Right cardiac atrium (tissue), 5 donors: ENCODE data around the gene ZCCHC24. TPM values are rescaled to one million over a fixed set of nuclear protein-coding genes. Genes with fewer than 3 reads are reported as not detected.

ENCODE experiments used
- ATAC-seq, 2 donors: fragments of 200-7000 bp; cut with Tn5 transposase; one replicate each; pipeline versions ENCODE4 v1.8.0 to v1.9.1; 2020; ENCODE audit warnings: moderate library complexity in 2 of 2, mild to moderate bottlenecking in 1 of 2
- DNase-seq, 3 donors: peaks; one replicate each; pipeline ENCODE4 v3.0.0-alpha.2; 2020
- H3K27ac ChIP-seq: one replicate; pipeline ENCODE4 v1.5.1; 2013; ENCODE audit warnings: mild to moderate bottlenecking, low read length, control low read depth, moderate library complexity
- H3K27me3 ChIP-seq: one replicate; pipeline ENCODE4 v1.6.1; 2013; ENCODE audit not compliant: control insufficient read depth, insufficient read depth
- H3K4me1 ChIP-seq: one replicate; pipeline ENCODE4 v1.6.1; 2013; ENCODE audit warnings: low read length; ENCODE audit not compliant: control insufficient read depth, insufficient read depth
- H3K4me3 ChIP-seq: one replicate; pipeline ENCODE4 v1.5.1; 2013; ENCODE audit warnings: low read length, control low read depth
- H3K9me3 ChIP-seq: one replicate; pipeline ENCODE4 v1.6.1; 2013; ENCODE audit warnings: low read length; ENCODE audit not compliant: control insufficient read depth
- WGBS: extraction: QIAGEN DNeasy Blood & Tissue Kit; methylation state at CpG from one replicate; pipeline ENCODE4 v1.1.7; 2013; 5-methylcytosine and 5-hydroxymethylcytosine counted together
- intact Hi-C, 4 donors: fragments of 100-400 bp; cut with DNase I; formaldehyde crosslinking; loops; one replicate each; pipeline versions ENCODE4 v1.11.0 to v1.14.0; 2022 to 2023
- polyA plus RNA-seq: library from polyadenylated mRNA; stranded (reverse); fragments of 200-250 nt; gene quantifications from one replicate; pipeline ENCODE4 v1.2.3, GENCODE V29; 2013
- total RNA-seq, 4 donors: library from RNA; stranded (reverse); fragmentation: NEBNext Ultra II Directional; extraction: Animal tissue kit (Norgen Biotek cat#: 25700); gene quantifications; one replicate each; pipeline ENCODE4 v1.2.1, GENCODE V29; 2021
- donor health status: healthy with polysubstance abuse.
- donor health status: DM: no; HTN: yes; CAD: no.
- donor health status: DM: no; HTN: no; CAD: no.
- donor health status: DM: no; HTN: yes; CAD: no; lungs with severe emphysema.
- donor health status: DM: yes; HTN: yes; CAD: no.

The ZCCHC24 gene
- total and polyA plus RNA-seq, 5 donors, result 31.3 to 75.3 (median 62.0) TPM

DNA sequence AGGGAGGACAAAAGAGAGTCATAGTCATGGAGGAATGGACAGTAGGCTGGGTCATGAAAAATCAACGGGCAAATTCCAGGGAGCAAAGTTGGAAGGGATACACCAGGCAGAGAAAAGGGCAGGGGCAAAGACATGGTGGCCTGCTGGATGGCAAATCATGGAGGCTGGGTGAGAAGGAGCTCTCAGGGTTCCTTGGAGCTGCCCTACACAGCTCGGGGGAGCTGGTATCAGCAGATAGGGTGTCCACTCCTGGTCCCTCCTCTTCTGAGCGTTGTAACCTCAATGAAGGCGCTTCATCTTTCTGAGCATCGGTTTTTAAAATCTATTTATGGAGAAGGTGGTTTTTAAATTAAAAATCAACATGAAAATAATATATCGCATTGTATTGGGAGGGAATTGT is 39.1 kb upstream of the ZCCHC24 start:
- no peak overlapping the region for H3K4me3 ChIP-seq
- H3K4me1 ChIP-seq, result no peaks in the 10 kb centered on the region
- no peak for ATAC-seq
- WGBS, result 88% methylated on average over 6 of the region's 6 CpGs
- peak overlapping the region; percentile 51 for H3K27ac ChIP-seq
- H3K27me3 ChIP-seq, result no peaks in the 10 kb centered on the region
- H3K9me3 ChIP-seq, result no peaks in the 10 kb centered on the region
- intact Hi-C loops, result no loop called here
- DNase-seq, result no peak

DNA sequence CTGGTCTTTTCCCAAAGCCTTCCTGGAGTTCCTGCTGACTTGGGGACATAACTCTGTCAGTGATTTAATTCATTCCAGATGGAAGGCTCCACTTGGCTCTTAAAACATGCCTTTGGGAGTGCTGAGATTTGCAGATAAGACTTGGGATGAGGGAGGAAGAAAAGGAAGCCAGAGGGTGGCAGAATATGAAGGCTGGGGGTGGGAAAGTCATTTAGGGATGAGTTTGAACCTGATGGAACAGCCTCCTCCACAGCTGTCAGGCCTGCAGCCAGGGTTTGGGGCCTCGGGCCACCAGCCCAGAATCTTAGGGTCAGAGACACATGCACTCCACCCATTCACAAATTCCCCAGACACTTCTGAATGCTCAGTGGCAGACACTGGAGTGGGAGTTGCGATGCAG is 38.5 kb upstream of the ZCCHC24 start:
- no peaks in the 10 kb centered on the region for H3K9me3 ChIP-seq
- peak; percentile 72 to 92 (median 92) for DNase-seq
- WGBS, result 48% methylated on average over 2 of the region's 2 CpGs
- ATAC-seq, result peak; percentile 59 to 69
- H3K27ac ChIP-seq, result peak overlapping the region; percentile 38
- no peaks in the 10 kb centered on the region for H3K4me1 ChIP-seq
- H3K4me3 ChIP-seq, result no peak overlapping the region
- intact Hi-C loops, result no loop called here
- H3K27me3 ChIP-seq, result no peaks in the 10 kb centered on the region

- ATAC-seq (no peak), DNase-seq (no peak)
- Histone ChIP-seq H3K4me3 (no peak overlapping the region), H3K27me3 (no peaks in the 10 kb centered on the region), H3K9me3 (no peaks in the 10 kb centered on the region), H3K27ac (peak overlapping the region; percentile 33), H3K4me1 (no peaks in the 10 kb centered on the region)
- WGBS, result 58% methylated on average over 3 of the region's 3 CpGs
- intact Hi-C loops, result no loop called here
Observed at GRCh38 chr10:79483299-79483698, 37.9 kb upstream of the ZCCHC24 start.

DNA sequence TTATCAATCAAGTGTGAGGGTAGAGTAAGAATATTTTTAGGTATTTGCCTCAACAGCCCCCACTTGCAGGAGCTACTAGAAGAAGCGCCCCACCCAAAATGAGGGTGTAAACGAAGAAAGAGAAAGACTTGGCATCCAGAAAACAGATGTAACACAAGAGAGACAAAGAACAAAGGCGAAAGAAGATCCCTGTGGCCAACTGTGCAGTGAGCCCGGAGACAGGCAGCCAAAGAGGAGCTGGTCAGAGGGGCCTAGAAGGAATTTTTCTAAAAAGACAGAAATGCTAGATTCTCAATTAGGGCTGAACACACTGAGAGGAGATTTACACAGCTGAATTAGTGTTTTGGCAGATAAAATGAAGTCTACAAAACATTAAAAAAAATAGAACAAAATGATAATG is 37.3 kb upstream of the ZCCHC24 start:
- Histone ChIP-seq H3K27me3 (no peaks in the 10 kb centered on the region), H3K4me3 (no peak overlapping the region), H3K4me1 (no peaks in the 10 kb centered on the region), H3K27ac (no peak overlapping the region), H3K9me3 (no peaks in the 10 kb centered on the region)
- intact Hi-C loops, result no loop called here
- no peak for DNase-seq
- 75% methylated on average over 4 of the region's 4 CpGs for WGBS
- no peak for ATAC-seq

GRCh38 chr10:79482304-79482703 is 36.9 kb upstream of the ZCCHC24 start:
- DNase-seq, result no peak
- no peaks in the 10 kb centered on the region for H3K27me3 ChIP-seq
- H3K9me3 ChIP-seq, result no peaks in the 10 kb centered on the region
- 93% methylated on average over 1 of the region's 1 CpG for WGBS
- H3K4me3 ChIP-seq, result no peak overlapping the region
- ATAC-seq, result no peak
- no peaks in the 10 kb centered on the region for H3K4me1 ChIP-seq
- intact Hi-C loops, result no loop called here
- no peak overlapping the region for H3K27ac ChIP-seq

DNA sequence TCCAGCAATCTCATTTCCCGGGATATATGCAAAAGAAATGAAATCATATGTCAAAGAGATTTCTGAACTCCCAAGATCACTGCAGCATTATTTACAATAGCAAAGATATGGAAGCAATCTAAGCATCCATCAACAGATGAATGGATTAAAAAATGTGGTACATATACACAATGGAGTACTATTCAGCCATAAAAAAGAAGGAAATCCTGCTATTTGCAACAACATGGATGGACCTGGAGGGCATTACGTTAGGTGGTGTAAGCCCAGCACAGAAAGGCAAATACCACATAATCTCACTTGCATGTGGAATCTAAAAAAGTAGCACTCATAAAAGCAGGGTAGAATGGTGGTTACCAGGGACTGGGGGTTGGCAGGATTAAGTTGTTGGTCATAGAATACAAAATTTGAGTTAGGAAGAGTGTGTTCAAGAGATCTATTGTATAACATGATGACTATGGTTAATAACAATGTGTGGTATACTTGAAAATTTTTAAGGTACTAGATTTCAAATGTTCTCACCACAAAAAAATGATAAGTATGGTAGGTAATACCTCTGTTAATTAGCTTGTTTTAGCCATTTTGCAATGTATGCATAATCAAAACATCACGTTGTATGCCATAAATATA is 34.0 kb upstream of the ZCCHC24 start:
- DNase-seq, result no peak
- H3K4me1 ChIP-seq, result no peaks in the 10 kb centered on the region
- 87% methylated on average over 3 of the region's 3 CpGs for WGBS
- H3K27ac ChIP-seq, result no peak overlapping the region
- no peaks in the 10 kb centered on the region for H3K27me3 ChIP-seq
- ATAC-seq, result no peak
- H3K4me3 ChIP-seq, result no peak overlapping the region
- no peaks in the 10 kb centered on the region for H3K9me3 ChIP-seq
- intact Hi-C loops, result no loop called here

- no peak for ATAC-seq
- no peaks in the 10 kb centered on the region for H3K9me3 ChIP-seq
- intact Hi-C loops, result no loop called here
- no peak for DNase-seq
- 91% methylated on average over 7 of the region's 7 CpGs for WGBS
- H3K4me1 ChIP-seq, result no peaks in the 10 kb centered on the region
- H3K27ac ChIP-seq, result no peak overlapping the region
- no peak overlapping the region for H3K4me3 ChIP-seq
- H3K27me3 ChIP-seq, result no peaks in the 10 kb centered on the region
Observed at GRCh38 chr10:79477456-79477855, 32.0 kb upstream of the ZCCHC24 start.

DNA sequence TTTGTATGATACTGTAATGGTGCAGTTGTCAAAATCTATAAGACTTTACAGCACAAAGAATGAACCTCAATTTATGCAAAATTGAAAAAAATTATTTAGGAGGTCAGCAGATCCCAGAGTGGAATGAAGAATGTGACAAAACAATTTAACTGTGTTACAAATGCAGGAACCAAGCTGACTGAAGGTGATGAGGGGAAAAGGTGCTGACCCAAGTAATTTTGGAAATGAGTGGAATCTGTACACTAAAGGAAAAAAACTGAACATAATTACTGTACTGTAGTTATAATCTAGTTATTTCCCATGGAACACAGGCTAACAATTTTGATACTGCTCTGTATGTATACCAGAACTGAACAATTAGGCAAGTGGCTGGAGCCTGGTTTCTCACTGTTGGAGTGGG is 31.2 kb upstream of the ZCCHC24 start:
- Histone ChIP-seq H3K9me3 (no peaks in the 10 kb centered on the region), H3K4me3 (no peak overlapping the region), H3K27me3 (no peaks in the 10 kb centered on the region), H3K27ac (no peak overlapping the region), H3K4me1 (no peaks in the 10 kb centered on the region)
- no peak for DNase-seq
- intact Hi-C loops, result no loop called here
- ATAC-seq, result no peak

DNA sequence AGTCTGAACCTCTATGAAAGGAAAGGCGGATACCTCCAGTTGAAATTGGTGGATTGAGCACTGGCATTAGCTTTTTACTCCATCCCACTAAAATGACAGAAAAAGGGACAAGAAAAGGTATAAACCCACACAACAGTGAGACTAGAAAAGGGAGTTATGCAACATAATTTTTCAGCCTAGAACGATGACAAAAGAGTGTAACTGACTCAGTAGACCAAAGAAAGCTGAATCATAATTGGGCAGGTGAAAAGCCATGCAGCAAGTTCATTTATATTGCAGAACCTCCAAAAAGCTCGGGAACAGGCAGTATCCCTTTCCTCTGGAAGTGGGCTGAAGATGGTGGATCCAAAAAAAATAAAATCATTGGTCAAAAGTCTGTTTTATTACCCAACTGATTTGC is 30.5 kb upstream of the ZCCHC24 start:
- no peak overlapping the region for H3K4me3 ChIP-seq
- H3K27me3 ChIP-seq, result no peaks in the 10 kb centered on the region
- ATAC-seq, result no peak
- no peaks in the 10 kb centered on the region for H3K4me1 ChIP-seq
- H3K9me3 ChIP-seq, result no peaks in the 10 kb centered on the region
- intact Hi-C loops, result no loop called here
- 86% methylated on average over 3 of the region's 3 CpGs for WGBS
- no peak overlapping the region for H3K27ac ChIP-seq
- DNase-seq, result no peak

- ATAC-seq (no peak), DNase-seq (no peak)
- H3K9me3 ChIP-seq, result no peaks in the 10 kb centered on the region
- H3K27me3 ChIP-seq, result no peaks in the 10 kb centered on the region
- H3K27ac ChIP-seq, result no peak overlapping the region
- H3K4me3 ChIP-seq, result no peak overlapping the region
- 91% methylated on average over 7 of the region's 7 CpGs for WGBS
- intact Hi-C loops, result no loop called here
- H3K4me1 ChIP-seq, result no peaks in the 10 kb centered on the region
Observed at GRCh38 chr10:79475119-79475653, 29.8 kb upstream of the ZCCHC24 start.

- ATAC-seq (no peak), DNase-seq (no peak)
- intact Hi-C loops, result loop anchor here in 1 of 4 donors (5.0 kb wide), 1 partner anchor 96 kb away; no protein-coding TSS in a partner anchor
- WGBS, result 87% methylated on average over 5 of the region's 5 CpGs
- no peak overlapping the region for H3K27ac ChIP-seq
- no peaks in the 10 kb centered on the region for H3K9me3 ChIP-seq
- no peaks in the 10 kb centered on the region for H3K27me3 ChIP-seq
- H3K4me1 ChIP-seq, result no peaks in the 10 kb centered on the region
- H3K4me3 ChIP-seq, result no peak overlapping the region
Observed at GRCh38 chr10:79473496-79474095, 28.2 kb upstream of the ZCCHC24 start.
